GM12874 (cell line): ENCODE results near the gene N4BP2L2.

Source experiments
- CTCF ChIP-seq: IDR thresholded peaks from 2 replicates; pipeline ENCODE4 v1.5.1; 2011; ENCODE audit warnings: low read depth, mild to moderate bottlenecking, control low read depth, low read length, moderate library complexity; ENCODE audit not compliant: insufficient read depth

Gene N4BP2L2

GRCh38 chr13:32542221-32542620 lies 3.6 kb upstream of the N4BP2L2 start:
- TF ChIP-seq CTCF = no peak

GRCh38 chr13:32538143-32538620 lies 413 bp downstream of the N4BP2L2 start:
- TF ChIP-seq CTCF = no peak

- no peak for TF ChIP-seq CTCF
Observed at GRCh38 chr13:32537580-32538142, 934 bp downstream of the N4BP2L2 start.

- TF ChIP-seq CTCF = no peak
Observed at GRCh38 chr13:32535748-32536147, 2.8 kb downstream of the N4BP2L2 start.

GRCh38 chr13:32535115-32535514 lies 3.5 kb downstream of the N4BP2L2 start:
- no peak for TF ChIP-seq CTCF

GRCh38 chr13:32530841-32531253 lies 7.7 kb downstream of the N4BP2L2 start:
- TF ChIP-seq CTCF = no peak

- no peak for TF ChIP-seq CTCF
Observed at GRCh38 chr13:32528358-32528757, 10.2 kb downstream of the N4BP2L2 start.
